ENCODE results near the gene FAM107A. TPM values are rescaled to one million over a fixed set of nuclear protein-coding genes. Genes with fewer than 3 reads are reported as not detected.

FAM107A gene
- total and polyA plus RNA-seq, 9 of the 15 experiments (the other 6 are each of a cell fraction or from before 2014, with no cell fraction given): 0.07 TPM; not detected in 8

GRCh38 chr3:58572013-58572633 lies 5.1 kb downstream of the FAM107A start (continued):
- TF ChIP-seq RBM17 (IDR thresholded peaks at IDR 0.05; ENCODE audit: borderline replicate concordance, low read depth, low read length): no peak
- TF ChIP-seq TAF9B (IDR thresholded peaks at IDR 0.05; ENCODE audit: partially characterized antibody): no peak

- Histone ChIP-seq H2AFZ (ENCODE audit: low read depth, low read length) (no peak overlapping the region), H3K4me3 (no peak overlapping the region), H3K4me1 (replicated peaks in 1 of 2; ENCODE audit: control insufficient read depth in 2 of 2, insufficient read depth in 2 of 2, low read length in 2 of 2) (no peaks in the 10 kb centered on the region), H3K4me2 (ENCODE audit: insufficient read depth, low read length) (no peak overlapping the region), H3K9me3 (replicated peaks; ENCODE audit: control insufficient read depth, insufficient read depth, low read depth, low read length) (no peaks in the 10 kb centered on the region), H3K27me3 (ENCODE audit: control insufficient read depth in 2 of 2, insufficient read depth in 2 of 2, low read length in 2 of 2) (peaks cover 0 to 44% of the 10 kb centered on the region in 2 experiments; a peak in 2 of 5 replicates), H3K27ac (ENCODE audit: extremely low read depth, low read depth, low read length) (no peak overlapping the region), H3K36me3 (ENCODE audit: control insufficient read depth, insufficient read depth, low read length) (no peaks in the 10 kb centered on the region), H3K79me2 (ENCODE audit: control insufficient read depth, insufficient read depth, low read length) (no peaks in the 10 kb centered on the region), H3K9ac (ENCODE audit: insufficient read depth in 1 of 2, low read depth in 2 of 2, low read length in 2 of 2) (no peak overlapping the region), H4K20me1 (replicated peaks; ENCODE audit: control insufficient read depth, insufficient read depth, low read length) (peaks cover 3% of the 10 kb centered on the region; the same call in 1 of the 2 replicates), H3K9me1 (ENCODE audit: control insufficient read depth, insufficient read depth, low read length) (no peaks in the 10 kb centered on the region)
- DNase-seq (ENCODE audit: extremely low read depth in 1 of 4, low spot score in 3 of 4) (no peak), FAIRE-seq (no peak), ATAC-seq (no peak)
- in situ Hi-C loops (cut with MboI) (no loop called here), intact Hi-C loops (cut with micrococcal nuclease) (no loop called here)
- ChIA-PET POLR2A (no interaction called here), CTCF (ENCODE audit: low intra/inter-chr PET ratio) (no interaction called here)
- 0% methylated on average over 5 of the region's 5 CpGs for WGBS (ENCODE audit: insufficient coverage, low coverage, missing lambda C conversion rate)
- no peak for TF ChIP-seq ZNF79 (CRISPR knock-in tag; IDR thresholded peaks at IDR 0.05; ENCODE audit: low read depth)
- TF ChIP-seq ZBTB33 (CRISPR knock-in tag; IDR thresholded peaks at IDR 0.05): no peak
- no peak for TF ChIP-seq RERE (CRISPR knock-in tag; IDR thresholded peaks at IDR 0.05; ENCODE audit: borderline replicate concordance)
- no peak for TF ChIP-seq RB1 (IDR thresholded peaks at IDR 0.05; ENCODE audit: low read depth)
- TF ChIP-seq JUNB (CRISPR knock-in tag; conservative IDR thresholded peaks at IDR 0.05): no peak
- no peak for TF ChIP-seq IRF9 (tag; IDR thresholded peaks at IDR 0.05)
- no TSS peak for BruUV-seq (replicated peaks)
Measured at GRCh38 chr3:58570851-58571250, 6.3 kb downstream of the FAM107A start.
